Activated naive CD4-positive, alpha-beta T cell treated with Interleukin-2 at 50 U/mL for 16 hours (primary cell): ENCODE results near the gene CELF5.
"Not testable (repeated sequence)": the region's sequence is repeated elsewhere in the genome, so short reads cannot be mapped to it uniquely, and the experiment has no call there.

Experiments
- DNase-seq: peaks from one replicate; pipeline ENCODE4 v3.0.0-alpha.2; 2020

The CELF5 gene

GRCh38 chr19:3275583-3276340, 51.3 kb downstream of the CELF5 start:
- peak; percentile 85 for DNase-seq

- peak; percentile 43 for DNase-seq
These were observed 51.9 kb downstream of the CELF5 start for GRCh38 chr19:3276341-3276799.

GRCh38 chr19:3277649-3278048, 53.2 kb downstream of the CELF5 start:
- DNase-seq: no peak

- DNase-seq: no peak
These were observed 53.8 kb downstream of the CELF5 start for GRCh38 chr19:3278294-3278693.

- DNase-seq: no peak
These were observed 54.3 kb downstream of the CELF5 start for GRCh38 chr19:3278749-3279148.

- DNase-seq: no peak
These were observed 54.8 kb downstream of the CELF5 start for GRCh38 chr19:3279306-3279705.

- DNase-seq: no peak
These were observed 56.6 kb downstream of the CELF5 start for GRCh38 chr19:3281026-3281425.

- no peak for DNase-seq
These were observed 57.7 kb downstream of the CELF5 start for GRCh38 chr19:3282155-3282554.

GRCh38 chr19:3282564-3282963, 58.1 kb downstream of the CELF5 start:
- no peak for DNase-seq

- DNase-seq: no peak
These were observed 58.8 kb downstream of the CELF5 start for GRCh38 chr19:3283246-3283751.

GRCh38 chr19:3283886-3284657, 59.6 kb downstream of the CELF5 start:
- no peak for DNase-seq

- DNase-seq: peak; percentile 66
These were observed 60.5 kb downstream of the CELF5 start for GRCh38 chr19:3284759-3285646.

GRCh38 chr19:3285647-3286176, 61.3 kb downstream of the CELF5 start:
- DNase-seq: peak; percentile 49

- no peak for DNase-seq
These were observed 63.4 kb downstream of the CELF5 start for GRCh38 chr19:3287814-3288213.

- DNase-seq: not testable (repeated sequence)
These were observed 64.0 kb downstream of the CELF5 start for GRCh38 chr19:3288437-3288836.

GRCh38 chr19:3289971-3290569, 65.6 kb downstream of the CELF5 start:
- DNase-seq: no peak

GRCh38 chr19:3290858-3291257, 66.4 kb downstream of the CELF5 start:
- DNase-seq: not testable (repeated sequence)

GRCh38 chr19:3291644-3292043, 67.2 kb downstream of the CELF5 start:
- DNase-seq: no peak

GRCh38 chr19:3292958-3293529, 68.6 kb downstream of the CELF5 start:
- no peak for DNase-seq

GRCh38 chr19:3293560-3293959, 69.1 kb downstream of the CELF5 start:
- no peak for DNase-seq

GRCh38 chr19:3294080-3294850, 69.8 kb downstream of the CELF5 start:
- DNase-seq: no peak
